ENCODE results near the gene METTL25. TPM values are rescaled to one million over a fixed set of nuclear protein-coding genes. Genes with fewer than 3 reads are reported as not detected.

METTL25 gene
- polyA plus RNA-seq, 1 of the 3 experiments (the other 2 are of a cell fraction), result 3.0 TPM

DNA sequence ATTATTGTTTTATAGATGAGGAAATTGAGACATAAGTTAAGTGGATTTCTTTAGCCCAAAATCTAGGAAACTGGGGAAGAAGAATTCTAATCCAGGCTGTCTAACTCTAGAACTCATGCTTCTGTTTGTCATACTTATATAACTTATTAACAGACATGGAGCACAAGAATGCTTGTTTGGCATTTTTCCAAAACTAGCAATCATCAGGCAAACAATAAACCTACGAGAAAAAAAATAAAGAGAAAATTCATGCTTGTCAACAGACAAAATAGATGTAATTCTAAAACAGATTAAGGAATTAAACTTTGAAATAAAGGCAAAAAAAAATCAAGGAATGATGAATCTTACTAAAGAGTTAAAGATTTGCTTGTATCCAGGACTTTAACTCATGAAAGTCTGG lies 103.1 kb downstream of the METTL25 start:
- Histone ChIP-seq H3K4me2 (no peak overlapping the region), H3K79me2 (ENCODE audit: insufficient read depth) (no peaks in the 10 kb centered on the region), H3K27ac (ENCODE audit: low read depth in 2 of 2, low read length in 1 of 2) (no peak overlapping the region), H3K27me3 (ENCODE audit: insufficient read depth) (no peaks in the 10 kb centered on the region), H3K9me3 (no peaks in the 10 kb centered on the region), H3K4me3 (ENCODE audit: low read depth in 2 of 2, low read length in 1 of 2) (no peak overlapping the region), H3F3A (replicated peaks; ENCODE audit: insufficient read depth) (peaks cover 5% of the 10 kb centered on the region), H3K9me2 (no peaks in the 10 kb centered on the region), H2AFZ (ENCODE audit: low read depth) (no peak overlapping the region), H4K20me1 (ENCODE audit: insufficient read depth) (no peaks in the 10 kb centered on the region), H3K9ac (no peak overlapping the region), H3K4me1 (ENCODE audit: control insufficient read depth in 1 of 2, insufficient read depth in 2 of 2, low read depth in 1 of 2, low read length in 1 of 2) (no peaks in the 10 kb centered on the region), H3K36me3 (replicated peaks in 1 of 2; ENCODE audit: control insufficient read depth in 1 of 2, insufficient read depth in 2 of 2, low read length in 1 of 2) (peaks cover 0 to 3% of the 10 kb centered on the region in 2 experiments)
- 73% methylated on average over 1 of the region's 1 CpG for whole genome bisulfite sequencing (ENCODE audit: low lambda C conversion rate)
- TF ChIP-seq RFX5 (IDR thresholded peaks at IDR 0.05; ENCODE audit: low read length) (no peak), RAD21 (IDR thresholded peaks at IDR 0.05; ENCODE audit: low read length) (no peak), TAF1 (IDR thresholded peaks at IDR 0.05; ENCODE audit: borderline replicate concordance, low read depth, low read length) (no peak), EP300 (IDR thresholded peaks at IDR 0.05; ENCODE audit: borderline replicate concordance in 1 of 2, low read depth in 1 of 2, low read length in 1 of 2) (no peak), JUND (IDR thresholded peaks at IDR 0.05) (no peak), FOXJ3 (CRISPR knock-in tag; IDR thresholded peaks at IDR 0.05) (no peak), MXI1 (IDR thresholded peaks at IDR 0.05; ENCODE audit: low read depth, low read length) (no peak), FOSL2 (IDR thresholded peaks at IDR 0.05; ENCODE audit: borderline replicate concordance, low read depth) (no peak), TCF12 (IDR thresholded peaks at IDR 0.05) (no peak)
- TF ChIP-seq, protein P1, sequence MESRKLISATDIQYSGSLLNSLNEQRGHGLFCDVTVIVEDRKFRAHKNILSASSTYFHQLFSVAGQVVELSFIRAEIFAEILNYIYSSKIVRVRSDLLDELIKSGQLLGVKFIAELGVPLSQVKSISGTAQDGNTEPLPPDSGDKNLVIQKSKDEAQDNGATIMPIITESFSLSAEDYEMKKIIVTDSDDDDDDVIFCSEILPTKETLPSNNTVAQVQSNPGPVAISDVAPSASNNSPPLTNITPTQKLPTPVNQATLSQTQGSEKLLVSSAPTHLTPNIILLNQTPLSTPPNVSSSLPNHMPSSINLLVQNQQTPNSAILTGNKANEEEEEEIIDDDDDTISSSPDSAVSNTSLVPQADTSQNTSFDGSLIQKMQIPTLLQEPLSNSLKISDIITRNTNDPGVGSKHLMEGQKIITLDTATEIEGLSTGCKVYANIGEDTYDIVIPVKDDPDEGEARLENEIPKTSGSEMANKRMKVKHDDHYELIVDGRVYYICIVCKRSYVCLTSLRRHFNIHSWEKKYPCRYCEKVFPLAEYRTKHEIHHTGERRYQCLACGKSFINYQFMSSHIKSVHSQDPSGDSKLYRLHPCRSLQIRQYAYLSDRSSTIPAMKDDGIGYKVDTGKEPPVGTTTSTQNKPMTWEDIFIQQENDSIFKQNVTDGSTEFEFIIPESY (IDR thresholded peaks at IDR 0.05; ENCODE audit: borderline replicate concordance, low read depth), result no peak
- TF ChIP-seq, protein P2, sequence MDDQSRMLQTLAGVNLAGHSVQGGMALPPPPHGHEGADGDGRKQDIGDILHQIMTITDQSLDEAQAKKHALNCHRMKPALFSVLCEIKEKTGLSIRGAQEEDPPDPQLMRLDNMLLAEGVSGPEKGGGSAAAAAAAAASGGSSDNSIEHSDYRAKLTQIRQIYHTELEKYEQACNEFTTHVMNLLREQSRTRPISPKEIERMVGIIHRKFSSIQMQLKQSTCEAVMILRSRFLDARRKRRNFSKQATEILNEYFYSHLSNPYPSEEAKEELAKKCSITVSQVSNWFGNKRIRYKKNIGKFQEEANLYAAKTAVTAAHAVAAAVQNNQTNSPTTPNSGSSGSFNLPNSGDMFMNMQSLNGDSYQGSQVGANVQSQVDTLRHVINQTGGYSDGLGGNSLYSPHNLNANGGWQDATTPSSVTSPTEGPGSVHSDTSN (IDR thresholded peaks at IDR 0.05), result no peak
- ChIA-PET CTCF (no interaction called here), POLR2A (no interaction called here)
- no peak for DNase-seq

DNA sequence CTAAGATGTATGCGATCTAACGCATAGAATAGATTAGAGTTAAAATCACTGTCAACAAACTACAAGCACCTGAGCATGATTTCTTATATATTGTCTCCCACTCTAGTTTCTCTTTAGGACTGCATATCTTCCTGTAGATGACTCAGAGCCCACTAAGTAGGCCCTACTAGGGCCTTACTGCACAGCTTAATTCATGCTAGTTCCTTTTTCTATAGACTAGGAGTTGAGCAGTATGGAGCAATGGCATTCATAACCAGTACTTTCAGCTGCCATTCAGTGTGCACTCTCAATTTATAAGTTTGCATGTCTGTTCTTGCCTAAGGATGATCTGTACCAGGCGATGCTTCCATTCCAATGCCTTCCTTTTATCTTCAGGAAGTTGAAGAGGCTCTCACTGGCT lies 103.5 kb downstream of the METTL25 start:
- Histone ChIP-seq H3K4me2 (no peak overlapping the region), H3K4me1 (ENCODE audit: control insufficient read depth in 1 of 2, insufficient read depth in 2 of 2, low read depth in 1 of 2, low read length in 1 of 2) (no peaks in the 10 kb centered on the region), H3F3A (replicated peaks; ENCODE audit: insufficient read depth) (peaks cover 5% of the 10 kb centered on the region), H4K20me1 (ENCODE audit: insufficient read depth) (no peaks in the 10 kb centered on the region), H3K27me3 (ENCODE audit: insufficient read depth) (no peaks in the 10 kb centered on the region), H3K9me3 (no peaks in the 10 kb centered on the region), H3K27ac (ENCODE audit: low read depth in 2 of 2, low read length in 1 of 2) (no peak overlapping the region), H2AFZ (ENCODE audit: low read depth) (no peak overlapping the region), H3K9me2 (no peaks in the 10 kb centered on the region), H3K79me2 (ENCODE audit: insufficient read depth) (no peaks in the 10 kb centered on the region), H3K4me3 (ENCODE audit: low read depth in 2 of 2, low read length in 1 of 2) (no peak overlapping the region), H3K9ac (no peak overlapping the region), H3K36me3 (replicated peaks in 1 of 2; ENCODE audit: control insufficient read depth in 1 of 2, insufficient read depth in 2 of 2, low read length in 1 of 2) (peaks cover 0 to 4% of the 10 kb centered on the region in 2 experiments)
- ChIA-PET CTCF (no interaction called here), POLR2A (no interaction called here)
- DNase-seq, result no peak
- WGBS (ENCODE audit: low lambda C conversion rate), result 78% methylated on average over 3 of the region's 3 CpGs
- TF ChIP-seq, protein P1 (IDR thresholded peaks at IDR 0.05; ENCODE audit: borderline replicate concordance, low read depth), result no peak
- TF ChIP-seq TEAD4 (IDR thresholded peaks at IDR 0.05; ENCODE audit: borderline replicate concordance, insufficient read depth), result no peak
- no peak for TF ChIP-seq MEF2A (IDR thresholded peaks at IDR 0.05; ENCODE audit: borderline replicate concordance, low read depth)
- no peak for TF ChIP-seq NRF1 (IDR thresholded peaks at IDR 0.05; ENCODE audit: low read depth, low read length)
- TF ChIP-seq EZH2phosphoT487 (IDR thresholded peaks at IDR 0.05; ENCODE audit: borderline replicate concordance, low read depth), result no peak
- no peak for TF ChIP-seq GABPA (IDR thresholded peaks at IDR 0.05; ENCODE audit: low read depth)
- no peak for TF ChIP-seq RCOR1 (IDR thresholded peaks at IDR 0.05; ENCODE audit: low read length)
- TF ChIP-seq, protein P3, sequence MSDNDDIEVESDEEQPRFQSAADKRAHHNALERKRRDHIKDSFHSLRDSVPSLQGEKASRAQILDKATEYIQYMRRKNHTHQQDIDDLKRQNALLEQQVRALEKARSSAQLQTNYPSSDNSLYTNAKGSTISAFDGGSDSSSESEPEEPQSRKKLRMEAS (IDR thresholded peaks at IDR 0.05; ENCODE audit: low read depth), result no peak
- TF ChIP-seq, protein P4, sequence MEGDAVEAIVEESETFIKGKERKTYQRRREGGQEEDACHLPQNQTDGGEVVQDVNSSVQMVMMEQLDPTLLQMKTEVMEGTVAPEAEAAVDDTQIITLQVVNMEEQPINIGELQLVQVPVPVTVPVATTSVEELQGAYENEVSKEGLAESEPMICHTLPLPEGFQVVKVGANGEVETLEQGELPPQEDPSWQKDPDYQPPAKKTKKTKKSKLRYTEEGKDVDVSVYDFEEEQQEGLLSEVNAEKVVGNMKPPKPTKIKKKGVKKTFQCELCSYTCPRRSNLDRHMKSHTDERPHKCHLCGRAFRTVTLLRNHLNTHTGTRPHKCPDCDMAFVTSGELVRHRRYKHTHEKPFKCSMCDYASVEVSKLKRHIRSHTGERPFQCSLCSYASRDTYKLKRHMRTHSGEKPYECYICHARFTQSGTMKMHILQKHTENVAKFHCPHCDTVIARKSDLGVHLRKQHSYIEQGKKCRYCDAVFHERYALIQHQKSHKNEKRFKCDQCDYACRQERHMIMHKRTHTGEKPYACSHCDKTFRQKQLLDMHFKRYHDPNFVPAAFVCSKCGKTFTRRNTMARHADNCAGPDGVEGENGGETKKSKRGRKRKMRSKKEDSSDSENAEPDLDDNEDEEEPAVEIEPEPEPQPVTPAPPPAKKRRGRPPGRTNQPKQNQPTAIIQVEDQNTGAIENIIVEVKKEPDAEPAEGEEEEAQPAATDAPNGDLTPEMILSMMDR (IDR thresholded peaks at IDR 0.05), result no peak
- TF ChIP-seq TAF1 (IDR thresholded peaks at IDR 0.05; ENCODE audit: borderline replicate concordance, low read depth, low read length), result no peak
- no peak for TF ChIP-seq CHD2 (IDR thresholded peaks at IDR 0.05; ENCODE audit: low read length, partially characterized antibody)
- TF ChIP-seq FOSL2 (IDR thresholded peaks at IDR 0.05; ENCODE audit: borderline replicate concordance, low read depth), result no peak
- TF ChIP-seq YY1 (IDR thresholded peaks at IDR 0.05; ENCODE audit: low read depth), result no peak
- no peak for TF ChIP-seq GATA2 (CRISPR knock-in tag; IDR thresholded peaks at IDR 0.05)

All from SK-N-SH (cell line).